GM12891 (cell line): ENCODE measurements around the gene PPHLN1.

ENCODE experiments used
- DNase-seq: peaks from one replicate; pipeline ENCODE4 v3.0.0; 2011; ENCODE audit warnings: low spot score; ENCODE audit not compliant: insufficient read length
- FAIRE-seq: peaks from 2 replicates; lab custom pipeline; 2011; peaks lifted over from hg19 to GRCh38; lab: Jason Lieb, UNC
- PAX5 ChIP-seq: IDR thresholded peaks from 2 replicates; pipeline ENCODE4 v1.6.1; 2011; ENCODE audit warnings: low read length, moderate library complexity, mild to moderate bottlenecking; ENCODE audit not compliant: insufficient read depth, severe bottlenecking
- POLR2A ChIP-seq: IDR thresholded peaks from 2 replicates; pipeline ENCODE4 v1.6.1; 2011; ENCODE audit warnings: low read depth, low read length, control low read depth
- POLR2AphosphoS5 ChIP-seq: IDR thresholded peaks from 2 replicates; pipeline ENCODE4 v1.6.1; 2011; ENCODE audit warnings: low read depth, low read length, control low read depth
- POU2F2 ChIP-seq: IDR thresholded peaks from 2 replicates; pipeline ENCODE4 v1.6.1; 2011; ENCODE audit warnings: low read depth, mild to moderate bottlenecking, control low read depth, low read length, moderate library complexity
- SPI1 ChIP-seq: IDR thresholded peaks from 2 replicates; pipeline ENCODE4 v1.6.1; 2011; ENCODE audit warnings: low read depth, low read length, control low read depth
- TAF1 ChIP-seq: IDR thresholded peaks from 2 replicates; pipeline ENCODE4 v1.6.1; 2011; ENCODE audit warnings: low read depth, low read length, control low read depth

Gene PPHLN1

GRCh38 chr12:42286741-42287140 is 39.2 kb upstream of the PPHLN1 start:
- DNase-seq = no peak
- no peak for FAIRE-seq
- TF ChIP-seq PAX5 (no peak), TAF1 (no peak), POLR2AphosphoS5 (no peak), POU2F2 (no peak), SPI1 (no peak), POLR2A (no peak)

DNA sequence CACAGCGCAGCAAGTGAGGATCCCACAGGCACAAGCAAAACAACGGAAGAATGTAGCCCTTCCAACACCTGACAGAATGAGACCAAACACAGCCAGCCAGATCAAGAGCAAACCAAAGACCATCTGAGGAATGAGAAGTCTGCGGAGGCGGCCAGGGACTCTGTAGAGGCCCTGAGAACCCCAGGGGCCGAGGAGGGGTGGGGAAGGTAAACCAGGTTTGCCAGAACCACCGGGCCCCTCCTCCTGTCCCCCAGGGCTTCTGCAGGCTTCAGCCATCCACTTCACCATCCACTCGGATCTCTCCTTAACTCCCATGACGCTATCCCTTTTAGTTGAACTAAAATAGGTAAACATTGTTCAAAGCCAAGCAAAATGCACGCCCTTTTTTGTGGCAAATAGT is 37.4 kb upstream of the PPHLN1 start:
- TF ChIP-seq POLR2AphosphoS5 = no peak
- TF ChIP-seq POU2F2 = no peak
- TF ChIP-seq POLR2A = no peak
- no peak for TF ChIP-seq TAF1
- TF ChIP-seq SPI1 = no peak
- TF ChIP-seq PAX5 = no peak
- FAIRE-seq = no peak
- no peak for DNase-seq

DNA sequence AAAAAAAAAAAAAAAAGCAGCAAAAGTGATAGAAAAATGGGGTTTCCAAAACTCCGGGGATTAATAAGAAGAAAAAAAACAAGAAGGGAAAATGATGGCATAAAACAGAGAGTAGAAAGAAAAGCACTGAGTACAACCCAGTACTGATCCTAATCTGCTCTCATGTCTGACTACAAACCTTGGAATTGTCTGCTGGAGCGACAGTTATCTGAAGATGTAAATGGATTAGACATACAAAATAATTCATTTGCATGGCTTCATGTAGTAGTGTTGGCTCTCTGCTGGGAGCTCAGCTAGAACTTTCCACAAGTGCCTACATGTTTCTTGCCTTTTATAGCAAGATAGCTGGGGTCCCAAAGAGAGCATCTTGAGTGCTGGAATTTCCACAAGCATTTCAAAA is 34.3 kb upstream of the PPHLN1 start:
- DNase-seq (no peak), FAIRE-seq (no peak)
- TF ChIP-seq POLR2AphosphoS5 (no peak), PAX5 (no peak), POU2F2 (no peak), SPI1 (no peak), POLR2A (no peak), TAF1 (no peak)

- DNase-seq (no peak), FAIRE-seq (no peak)
Measured at GRCh38 chr12:42296503-42297109, 29.4 kb upstream of the PPHLN1 start.

GRCh38 chr12:42298887-42299286 is 27.1 kb upstream of the PPHLN1 start:
- TF ChIP-seq SPI1 (no peak), PAX5 (no peak), POU2F2 (no peak), POLR2AphosphoS5 (no peak), POLR2A (no peak), TAF1 (no peak)
- DNase-seq (no peak), FAIRE-seq (no peak)

More at GRCh38 chr12:42296503-42297109, 29.4 kb upstream of the PPHLN1 start:
- no peak for TF ChIP-seq PAX5

DNA sequence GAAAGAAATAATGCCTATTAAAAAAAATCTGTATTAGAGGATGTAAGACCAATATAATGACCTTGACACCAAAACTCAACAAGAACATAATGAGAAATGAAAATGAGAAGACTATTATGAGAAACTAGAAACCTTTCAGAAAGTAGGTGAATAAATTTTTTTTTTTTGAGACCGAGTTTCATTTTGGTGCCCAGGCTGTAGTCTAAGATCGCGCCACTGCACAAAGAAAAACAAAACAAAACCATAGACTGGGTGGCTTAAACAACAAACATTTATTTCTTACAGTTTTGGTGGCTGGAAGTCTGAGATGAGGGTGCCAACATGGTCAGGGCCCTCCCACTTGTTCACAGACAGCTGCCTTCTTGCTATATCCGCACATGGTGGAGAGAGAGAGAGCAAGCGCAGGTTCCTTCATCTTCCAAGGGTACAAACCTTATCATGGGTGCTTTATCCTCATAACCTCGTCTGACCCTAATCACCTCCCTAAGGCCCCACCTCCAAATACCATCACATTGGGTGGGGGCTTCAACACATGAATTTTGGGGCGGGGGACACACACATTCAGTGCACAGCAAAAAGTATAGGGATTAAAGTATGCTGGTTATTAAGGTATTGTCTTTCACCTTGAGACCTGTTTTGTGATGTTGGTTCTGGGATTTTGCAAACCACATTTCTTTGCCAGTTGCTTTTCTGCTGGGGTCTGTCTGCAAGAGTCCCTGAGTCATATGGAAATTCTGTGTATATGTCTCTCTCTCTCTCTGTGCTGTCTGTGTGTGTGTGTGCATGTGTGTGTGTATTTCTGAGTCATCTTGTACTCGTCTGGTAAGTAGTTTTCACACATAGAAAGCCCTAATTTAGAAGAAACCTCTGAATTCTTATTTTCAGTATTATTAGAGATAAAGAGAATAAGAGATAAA is 26.3 kb upstream of the PPHLN1 start:
- FAIRE-seq (peak; percentile 84), DNase-seq (no peak)
- TF ChIP-seq POU2F2 (peak; percentile 93), POLR2AphosphoS5 (no peak)

DNA sequence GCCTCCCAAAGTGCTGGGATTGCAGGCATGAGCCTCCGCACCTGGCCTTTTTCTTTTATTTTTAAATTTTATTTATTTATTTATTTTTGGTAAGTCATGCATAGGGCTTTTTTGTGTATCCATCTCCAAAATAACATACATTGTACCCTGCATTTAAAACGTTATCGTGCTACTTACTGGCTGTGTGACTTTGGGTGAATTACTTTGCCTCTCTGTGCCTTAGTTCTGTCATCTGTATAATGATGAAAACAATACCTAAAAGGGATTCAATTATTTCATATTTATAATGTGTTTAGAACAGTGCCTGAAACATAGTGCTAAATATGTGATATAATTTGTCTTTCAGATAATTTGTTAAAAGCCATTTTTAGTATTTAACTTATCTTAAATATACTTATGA is 19.7 kb upstream of the PPHLN1 start:
- TF ChIP-seq TAF1 (no peak), SPI1 (no peak), POU2F2 (no peak), POLR2AphosphoS5 (no peak), PAX5 (no peak), POLR2A (no peak)
- DNase-seq (no peak), FAIRE-seq (no peak)

DNA sequence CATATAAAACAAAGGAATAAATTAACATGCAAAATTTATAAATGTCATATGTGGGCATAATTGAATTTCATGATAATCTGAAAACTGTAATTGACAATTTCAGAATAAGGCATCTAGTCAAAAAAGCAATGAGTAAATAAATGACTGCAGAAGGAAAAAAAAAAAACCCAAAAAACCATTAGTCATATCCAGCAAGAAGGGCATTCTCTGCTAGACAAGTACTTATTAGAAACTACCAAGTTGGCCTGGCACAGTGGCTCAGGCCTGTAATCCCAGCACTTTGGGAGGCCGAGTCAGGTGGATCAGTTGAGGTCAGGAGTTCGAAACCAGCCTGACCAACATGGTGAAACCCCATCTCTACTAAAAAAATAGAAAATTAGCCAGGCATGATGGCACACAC is 17.6 kb upstream of the PPHLN1 start:
- TF ChIP-seq POU2F2 = no peak
- no peak for TF ChIP-seq SPI1
- no peak for TF ChIP-seq POLR2AphosphoS5
- TF ChIP-seq TAF1 = no peak
- TF ChIP-seq PAX5 = no peak
- no peak for TF ChIP-seq POLR2A
- DNase-seq (no peak), FAIRE-seq (no peak)

- TF ChIP-seq POLR2AphosphoS5 = no peak
- no peak for TF ChIP-seq SPI1
- no peak for TF ChIP-seq PAX5
- TF ChIP-seq TAF1 = no peak
- no peak for TF ChIP-seq POLR2A
- no peak for TF ChIP-seq POU2F2
- no peak for DNase-seq
- no peak for FAIRE-seq
Measured at GRCh38 chr12:42309996-42310395, 16.0 kb upstream of the PPHLN1 start.

DNA sequence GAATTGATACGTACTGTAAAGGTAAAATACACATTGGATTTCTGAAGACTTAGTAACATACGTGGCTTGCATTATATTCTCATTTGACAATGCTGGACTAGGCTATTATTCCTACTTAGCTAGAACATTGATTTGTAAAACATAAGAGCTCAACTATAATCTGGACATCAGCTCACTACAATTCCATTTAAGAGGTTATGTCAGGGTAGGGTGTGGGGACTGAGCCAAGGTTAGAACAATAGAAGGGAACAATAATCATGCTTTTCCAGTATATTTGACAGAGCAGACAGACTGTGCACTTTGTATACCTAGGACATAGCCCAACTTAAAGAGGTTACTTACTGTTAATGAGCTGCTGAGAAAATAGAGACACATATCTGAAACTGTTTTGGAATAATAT is 10.9 kb upstream of the PPHLN1 start:
- FAIRE-seq (no peak), DNase-seq (no peak)
- no peak for TF ChIP-seq POLR2AphosphoS5
- TF ChIP-seq PAX5 = no peak
- no peak for TF ChIP-seq POLR2A
- no peak for TF ChIP-seq TAF1
- TF ChIP-seq SPI1 = no peak
- no peak for TF ChIP-seq POU2F2
